HepG2 (cell line): ENCODE data around the gene GATAD2B. TPM values are rescaled to one million over a fixed set of nuclear protein-coding genes. Genes with fewer than 3 reads are reported as not detected.

Source experiments
- ASH2L ChIP-seq: fragments of 300-600, 200-600 bp; sonication (generic); IDR thresholded peaks from 2 replicates; pipeline ENCODE4 v1.7.0; 2017; ENCODE audit warnings: low read depth, mild to moderate bottlenecking, moderate library complexity, mixed read lengths, low read length; ENCODE audit not compliant: insufficient read length
- BCL6 ChIP-seq: IDR thresholded peaks from 2 replicates; pipeline ENCODE4 v1.6.1; 2016; ENCODE audit warnings: missing genetic modification reagents, missing compliant biosample characterization
- HCFC1 ChIP-seq: fragments of 150-350 bp; IDR thresholded peaks from 2 replicates; pipeline ENCODE4 v1.6.1; 2014; ENCODE audit warnings: low read depth, low read length
- HDAC6 ChIP-seq: fragments of 200-600 bp; sonication (generic); IDR thresholded peaks from 2 replicates; pipeline ENCODE4 v1.7.0; 2017; ENCODE audit warnings: mild to moderate bottlenecking, antibody characterized with exemption, low read length, low read depth
- HES4 ChIP-seq: sonication (generic); formaldehyde crosslinking; IDR thresholded peaks from 2 replicates; pipeline ENCODE4 v1.9.0; 2021; ENCODE audit warnings: mild to moderate bottlenecking, missing genetic modification reagents, borderline replicate concordance
- KDM6A ChIP-seq: IDR thresholded peaks from 2 replicates; pipeline ENCODE4 v1.6.1; 2016; ENCODE audit warnings: low read depth
- RARG ChIP-seq: sonication (generic); formaldehyde crosslinking; IDR thresholded peaks from 2 replicates; pipeline ENCODE4 v1.4.0; 2020; ENCODE audit warnings: low read depth, mild to moderate bottlenecking, missing genetic modification reagents
- REPIN1 ChIP-seq: sonication (generic); formaldehyde crosslinking; IDR thresholded peaks from 2 replicates; pipeline ENCODE4 v1.8.0; 2022; ENCODE audit warnings: missing genetic modification reagents, low read depth, mild to moderate bottlenecking, borderline replicate concordance
- YEATS4 ChIP-seq: sonication (generic); formaldehyde crosslinking; IDR thresholded peaks from 2 replicates; pipeline ENCODE4 v1.4.0; 2020; ENCODE audit warnings: missing genetic modification reagents, borderline replicate concordance
- ZFP62 ChIP-seq: sonication (generic); formaldehyde crosslinking; IDR thresholded peaks from 2 replicates; pipeline ENCODE4 v1.4.0; 2020; ENCODE audit warnings: missing genetic modification reagents
- ZKSCAN1 ChIP-seq: fragments of 150-350 bp; IDR thresholded peaks from 2 replicates; pipeline ENCODE4 v1.6.1; 2014; ENCODE audit warnings: low read length
- ZMAT3 ChIP-seq: sonication (generic); formaldehyde crosslinking; conservative IDR thresholded peaks from 2 replicates; pipeline ENCODE4 v1.7.0; 2021; ENCODE audit warnings: missing genetic modification reagents
- ZNF432 ChIP-seq: sonication (generic); formaldehyde crosslinking; IDR thresholded peaks from 2 replicates; pipeline ENCODE4 v1.5.0; 2020; ENCODE audit warnings: missing genetic modification reagents, mild to moderate bottlenecking, borderline replicate concordance
- ZNF501 ChIP-seq: sonication (generic); formaldehyde crosslinking; IDR thresholded peaks from 2 replicates; pipeline ENCODE4 v1.5.1; 2020; ENCODE audit warnings: mild to moderate bottlenecking, moderate library complexity, missing genetic modification reagents
- ZNF543 ChIP-seq: sonication (generic); formaldehyde crosslinking; IDR thresholded peaks from 2 replicates; pipeline ENCODE4 v1.4.0; 2020; ENCODE audit warnings: mild to moderate bottlenecking, missing genetic modification reagents
- ZNF720 ChIP-seq: sonication (generic); formaldehyde crosslinking; IDR thresholded peaks from 2 replicates; pipeline ENCODE4 v1.4.0; 2020; ENCODE audit warnings: missing genetic modification reagents
- polyA plus RNA-seq, 8 experiments: library from polyadenylated mRNA; depleted of rRNA in 3 of 8; stranded (reverse) in 7 of 8; unstranded in 1 of 8; fragments of >200 nt; fragmentation: Illumina TruSeq in 4 of 8; extraction: Trizol in 4 of 8; gene quantifications; 2 replicates each; pipeline versions ENCODE4 v1.2.1 to v1.2.3, GENCODE V29; 2011 to 2016; ENCODE audit warnings: low read depth in 4 of 8, missing spikeins in 1 of 8, mixed read lengths in 1 of 8; ENCODE audit not compliant: insufficient read depth in 1 of 8
- total RNA-seq, 5 experiments: library from RNA; depleted of rRNA; stranded (reverse); fragments of >200 nt; fragmentation: Illumina TruSeq; extraction: Trizol; gene quantifications; 2 replicates each; pipeline ENCODE4 v1.2.3, GENCODE V29; 2016; ENCODE audit warnings: low read depth in 1 of 5
- TF ChIP-seq, protein P1 (sequence below): sonication (generic); formaldehyde crosslinking; IDR thresholded peaks from 2 replicates; pipeline ENCODE4 v1.4.0; 2020; ENCODE audit warnings: mild to moderate bottlenecking, low read depth, missing genetic modification reagents
- TF ChIP-seq, protein P2 (sequence below): sonication (generic); formaldehyde crosslinking; IDR thresholded peaks from 2 replicates; pipeline ENCODE4 v1.5.0; 2020; ENCODE audit warnings: mild to moderate bottlenecking, missing genetic modification reagents
- TF ChIP-seq, protein P3 (sequence below): sonication (generic); formaldehyde crosslinking; IDR thresholded peaks from 2 replicates; pipeline ENCODE4 v1.8.1; 2022; ENCODE audit warnings: low read depth, mild to moderate bottlenecking, missing genetic modification reagents
- TF ChIP-seq, protein P4 (sequence below): sonication (generic); formaldehyde crosslinking; IDR thresholded peaks from 2 replicates; pipeline ENCODE4 v1.5.0; 2020; ENCODE audit warnings: missing genetic modification reagents, mild to moderate bottlenecking, borderline replicate concordance

The GATAD2B gene
- total and polyA plus RNA-seq, 2 of the 13 experiments (the other 11 are each of a cell fraction or from before 2014, with no cell fraction given), result 3.2 to 5.2 TPM

DNA sequence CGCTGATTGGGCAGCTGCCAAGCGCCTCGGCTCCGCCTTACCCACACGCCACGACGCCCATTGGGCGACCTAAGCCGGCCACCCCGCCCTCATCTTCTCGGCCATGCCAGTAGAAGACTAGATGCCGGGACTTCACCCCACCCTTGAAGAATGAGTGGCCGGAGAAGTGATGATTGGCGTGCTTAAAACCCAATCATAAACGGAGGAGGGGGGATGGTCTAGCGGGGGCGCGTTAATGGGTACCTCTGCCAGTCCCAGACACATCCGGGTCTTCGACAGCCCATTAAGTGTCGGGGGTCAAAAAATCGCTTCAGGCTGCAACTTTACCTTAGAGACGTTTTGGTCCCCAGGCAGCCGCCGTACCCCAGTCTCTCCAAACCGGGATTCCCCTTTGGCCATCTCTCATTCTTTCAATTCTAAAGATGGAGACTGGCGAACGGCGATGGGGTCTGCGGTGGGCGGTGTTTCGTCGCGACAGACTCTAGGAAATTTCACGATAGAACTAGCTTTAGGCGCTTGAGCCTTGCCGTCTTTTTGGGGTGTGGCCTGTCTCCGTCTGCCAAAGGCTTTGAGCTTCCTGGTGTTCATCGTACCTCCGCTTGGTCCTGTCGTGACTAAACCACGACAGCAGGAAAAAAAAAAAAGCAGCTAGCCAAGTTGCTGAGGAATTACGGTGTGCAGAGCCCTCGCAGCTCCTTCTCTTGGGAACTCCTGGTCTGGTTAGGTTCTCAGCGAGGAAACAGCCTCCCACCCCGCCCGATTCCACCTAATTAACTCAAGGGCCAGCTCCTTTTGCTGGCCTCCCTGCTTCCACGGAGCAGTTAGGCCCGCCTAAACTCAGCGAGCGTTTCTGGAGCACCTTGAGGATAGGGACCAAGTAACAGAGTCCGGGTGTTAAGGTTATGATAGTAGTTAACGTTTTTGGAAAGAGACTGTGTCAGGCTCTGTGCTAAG lies at the start of gene GATAD2B (continued):
- TF ChIP-seq, protein P1, sequence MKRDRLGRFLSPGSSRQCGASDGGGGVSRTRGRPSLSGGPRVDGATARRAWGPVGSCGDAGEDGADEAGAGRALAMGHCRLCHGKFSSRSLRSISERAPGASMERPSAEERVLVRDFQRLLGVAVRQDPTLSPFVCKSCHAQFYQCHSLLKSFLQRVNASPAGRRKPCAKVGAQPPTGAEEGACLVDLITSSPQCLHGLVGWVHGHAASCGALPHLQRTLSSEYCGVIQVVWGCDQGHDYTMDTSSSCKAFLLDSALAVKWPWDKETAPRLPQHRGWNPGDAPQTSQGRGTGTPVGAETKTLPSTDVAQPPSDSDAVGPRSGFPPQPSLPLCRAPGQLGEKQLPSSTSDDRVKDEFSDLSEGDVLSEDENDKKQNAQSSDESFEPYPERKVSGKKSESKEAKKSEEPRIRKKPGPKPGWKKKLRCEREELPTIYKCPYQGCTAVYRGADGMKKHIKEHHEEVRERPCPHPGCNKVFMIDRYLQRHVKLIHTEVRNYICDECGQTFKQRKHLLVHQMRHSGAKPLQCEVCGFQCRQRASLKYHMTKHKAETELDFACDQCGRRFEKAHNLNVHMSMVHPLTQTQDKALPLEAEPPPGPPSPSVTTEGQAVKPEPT (CRISPR knock-in tag), result peak; percentile 30; the same call in 1 of the 2 replicates
- TF ChIP-seq HES4 (peak; percentile 63; the same call in 1 of the 2 replicates), ZKSCAN1 (no peak), YEATS4 (CRISPR knock-in tag) (no peak; the same call in none of the 2 replicates), KDM6A (CRISPR knock-in tag) (no peak), REPIN1 (no peak), HDAC6 (no peak), RARG (CRISPR knock-in tag) (no peak), ZMAT3 (CRISPR knock-in tag) (0 out of 2 replicates have a peak, but pooled peaks have one; percentile 49), ZNF543 (CRISPR knock-in tag) (0 out of 2 replicates have a peak, but pooled peaks have one; percentile 46), ZNF501 (CRISPR knock-in tag) (peak; percentile 81), HCFC1 (no peak), ZNF432 (CRISPR knock-in tag) (no peak), ZFP62 (no peak), BCL6 (CRISPR knock-in tag) (0 out of 2 replicates have a peak, but pooled peaks have one; percentile 31), ASH2L (peak; percentile 62), ZNF720 (CRISPR knock-in tag) (no peak)
- TF ChIP-seq, protein P2, sequence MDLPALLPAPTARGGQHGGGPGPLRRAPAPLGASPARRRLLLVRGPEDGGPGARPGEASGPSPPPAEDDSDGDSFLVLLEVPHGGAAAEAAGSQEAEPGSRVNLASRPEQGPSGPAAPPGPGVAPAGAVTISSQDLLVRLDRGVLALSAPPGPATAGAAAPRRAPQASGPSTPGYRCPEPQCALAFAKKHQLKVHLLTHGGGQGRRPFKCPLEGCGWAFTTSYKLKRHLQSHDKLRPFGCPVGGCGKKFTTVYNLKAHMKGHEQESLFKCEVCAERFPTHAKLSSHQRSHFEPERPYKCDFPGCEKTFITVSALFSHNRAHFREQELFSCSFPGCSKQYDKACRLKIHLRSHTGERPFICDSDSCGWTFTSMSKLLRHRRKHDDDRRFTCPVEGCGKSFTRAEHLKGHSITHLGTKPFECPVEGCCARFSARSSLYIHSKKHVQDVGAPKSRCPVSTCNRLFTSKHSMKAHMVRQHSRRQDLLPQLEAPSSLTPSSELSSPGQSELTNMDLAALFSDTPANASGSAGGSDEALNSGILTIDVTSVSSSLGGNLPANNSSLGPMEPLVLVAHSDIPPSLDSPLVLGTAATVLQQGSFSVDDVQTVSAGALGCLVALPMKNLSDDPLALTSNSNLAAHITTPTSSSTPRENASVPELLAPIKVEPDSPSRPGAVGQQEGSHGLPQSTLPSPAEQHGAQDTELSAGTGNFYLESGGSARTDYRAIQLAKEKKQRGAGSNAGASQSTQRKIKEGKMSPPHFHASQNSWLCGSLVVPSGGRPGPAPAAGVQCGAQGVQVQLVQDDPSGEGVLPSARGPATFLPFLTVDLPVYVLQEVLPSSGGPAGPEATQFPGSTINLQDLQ (CRISPR knock-in tag), result no peak
- TF ChIP-seq, protein P3, sequence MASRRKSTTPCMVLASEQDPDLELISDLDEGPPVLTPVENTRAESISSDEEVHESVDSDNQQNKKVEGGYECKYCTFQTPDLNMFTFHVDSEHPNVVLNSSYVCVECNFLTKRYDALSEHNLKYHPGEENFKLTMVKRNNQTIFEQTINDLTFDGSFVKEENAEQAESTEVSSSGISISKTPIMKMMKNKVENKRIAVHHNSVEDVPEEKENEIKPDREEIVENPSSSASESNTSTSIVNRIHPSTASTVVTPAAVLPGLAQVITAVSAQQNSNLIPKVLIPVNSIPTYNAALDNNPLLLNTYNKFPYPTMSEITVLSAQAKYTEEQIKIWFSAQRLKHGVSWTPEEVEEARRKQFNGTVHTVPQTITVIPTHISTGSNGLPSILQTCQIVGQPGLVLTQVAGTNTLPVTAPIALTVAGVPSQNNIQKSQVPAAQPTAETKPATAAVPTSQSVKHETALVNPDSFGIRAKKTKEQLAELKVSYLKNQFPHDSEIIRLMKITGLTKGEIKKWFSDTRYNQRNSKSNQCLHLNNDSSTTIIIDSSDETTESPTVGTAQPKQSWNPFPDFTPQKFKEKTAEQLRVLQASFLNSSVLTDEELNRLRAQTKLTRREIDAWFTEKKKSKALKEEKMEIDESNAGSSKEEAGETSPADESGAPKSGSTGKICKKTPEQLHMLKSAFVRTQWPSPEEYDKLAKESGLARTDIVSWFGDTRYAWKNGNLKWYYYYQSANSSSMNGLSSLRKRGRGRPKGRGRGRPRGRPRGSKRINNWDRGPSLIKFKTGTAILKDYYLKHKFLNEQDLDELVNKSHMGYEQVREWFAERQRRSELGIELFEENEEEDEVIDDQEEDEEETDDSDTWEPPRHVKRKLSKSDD (CRISPR knock-in tag), result no peak
- TF ChIP-seq, protein P4, sequence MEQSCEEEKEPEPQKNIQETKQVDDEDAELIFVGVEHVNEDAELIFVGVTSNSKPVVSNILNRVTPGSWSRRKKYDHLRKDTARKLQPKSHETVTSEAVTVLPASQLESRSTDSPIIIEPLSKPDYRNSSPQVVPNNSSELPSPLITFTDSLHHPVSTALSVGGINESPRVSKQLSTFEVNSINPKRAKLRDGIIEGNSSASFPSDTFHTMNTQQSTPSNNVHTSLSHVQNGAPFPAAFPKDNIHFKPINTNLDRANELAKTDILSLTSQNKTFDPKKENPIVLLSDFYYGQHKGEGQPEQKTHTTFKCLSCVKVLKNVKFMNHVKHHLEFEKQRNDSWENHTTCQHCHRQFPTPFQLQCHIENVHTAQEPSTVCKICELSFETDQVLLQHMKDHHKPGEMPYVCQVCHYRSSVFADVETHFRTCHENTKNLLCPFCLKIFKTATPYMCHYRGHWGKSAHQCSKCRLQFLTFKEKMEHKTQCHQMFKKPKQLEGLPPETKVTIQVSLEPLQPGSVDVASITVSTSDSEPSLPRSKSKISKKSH, result no peak
